NCI-H1436 (cell line): Measurements from ENCODE around the gene SV2B.

Experiments
- DNase-seq: peaks from one replicate; lab custom pipeline; 2025; lab: John Stamatoyannopoulos, UW

SV2B gene

GRCh38 chr15:91104111-91104510 is 4.1 kb downstream of the SV2B start:
- no peak for DNase-seq

- DNase-seq: no peak
Measured at GRCh38 chr15:91108421-91108820, 8.4 kb downstream of the SV2B start.

- DNase-seq: no peak
Measured at GRCh38 chr15:91109885-91110284, 9.8 kb downstream of the SV2B start.

GRCh38 chr15:91110407-91110806 is 10.3 kb downstream of the SV2B start:
- no peak for DNase-seq

GRCh38 chr15:91113030-91113429 is 13.0 kb downstream of the SV2B start:
- no peak for DNase-seq

GRCh38 chr15:91114301-91114700 is 14.2 kb downstream of the SV2B start:
- no peak for DNase-seq

- no peak for DNase-seq
Measured at GRCh38 chr15:91116113-91117067, 16.3 kb downstream of the SV2B start.

- DNase-seq: no peak
Measured at GRCh38 chr15:91117375-91117774, 17.3 kb downstream of the SV2B start.

- DNase-seq: no peak
Measured at GRCh38 chr15:91118817-91119590, 18.9 kb downstream of the SV2B start.

GRCh38 chr15:91122296-91122695 is 22.2 kb downstream of the SV2B start:
- no peak for DNase-seq

- DNase-seq: no peak
Measured at GRCh38 chr15:91124132-91124531, 24.1 kb downstream of the SV2B start.

- DNase-seq: no peak
Measured at GRCh38 chr15:91125162-91125561, 25.1 kb downstream of the SV2B start.

GRCh38 chr15:91126080-91126479 is 26.0 kb downstream of the SV2B start:
- no peak for DNase-seq

- DNase-seq: no peak
Measured at GRCh38 chr15:91127236-91127955, 27.3 kb downstream of the SV2B start.

- no peak for DNase-seq
Measured at GRCh38 chr15:91128016-91128415, 28.0 kb downstream of the SV2B start.

GRCh38 chr15:91129436-91129835 is 29.4 kb downstream of the SV2B start:
- DNase-seq: no peak

- DNase-seq: no peak
Measured at GRCh38 chr15:91132079-91132478, 32.0 kb downstream of the SV2B start.

GRCh38 chr15:91133511-91133910 is 33.5 kb downstream of the SV2B start:
- DNase-seq: no peak

- no peak for DNase-seq
Measured at GRCh38 chr15:91135201-91136130, 35.4 kb downstream of the SV2B start.

GRCh38 chr15:91136386-91136923 is 36.4 kb downstream of the SV2B start:
- DNase-seq: no peak

GRCh38 chr15:91140601-91141000 is 40.5 kb downstream of the SV2B start:
- DNase-seq: no peak
